GM12878 (cell line): ENCODE results near the gene SLC24A4. TPM values are rescaled to one million over a fixed set of nuclear protein-coding genes. Genes with fewer than 3 reads are reported as not detected.
A peak's percentile ranks its signal among the peaks of the same experiment; 100 is the strongest.

ENCODE experiments used
- ATAC-seq: fragments of 200-7000 bp; cut with Tn5 transposase; 3 replicates; pipeline ENCODE4 v1.9.1; 2020; ENCODE audit warnings: mild to moderate bottlenecking, moderate library complexity
- BruUV-seq: library from RNA; stranded (reverse); fragments of 400-500 nt; replicated peaks from 2 replicates; lab custom pipeline; 2021; lab: Mats Ljungman, UMichigan
- CTCF ChIA-PET: fragments of 300-600 bp; sonication (Branson Sonifier 250); formaldehyde crosslinking; extraction: SDS; loops from one replicate; lab custom pipeline; 2021; ENCODE audit warnings: inconsistent platforms; lab: Yijun Ruan, JAX
- POLR2A ChIA-PET: fragments of 350-600 bp; formaldehyde crosslinking; extraction: SDS; loops from one replicate; lab custom pipeline; 2021; ENCODE audit warnings: inconsistent platforms; lab: Charles Lee
- RAD21 ChIA-PET: fragments of 300-600 bp; sonication (Branson Sonifier 250); formaldehyde crosslinking; loops from one replicate; lab custom pipeline; 2023; ENCODE audit warnings: antibody characterized with exemption; ENCODE audit not compliant: unreplicated experiment; lab: Charles Lee
- SMC1A ChIA-PET: fragments of 300-600 bp; sonication (Branson Sonifier 250); formaldehyde crosslinking; loops from one replicate; lab custom pipeline; 2023; ENCODE audit not compliant: unreplicated experiment, uncharacterized antibody; lab: Charles Lee
- DNase-seq: peaks from one replicate; pipeline ENCODE4 v3.0.0-alpha.2; 2011; ENCODE audit warnings: low read depth, low spot score
- FAIRE-seq: peaks from 3 replicates; lab custom pipeline; 2011; peaks lifted over from hg19 to GRCh38; lab: Jason Lieb, UNC
- H2AFZ ChIP-seq: 2 replicates; pipeline ENCODE4 v1.6.0; 2011; ENCODE audit warnings: low read depth, low read length, control low read depth; ENCODE audit not compliant: control insufficient read depth
- H3K27ac ChIP-seq: 2 replicates; pipeline ENCODE4 v1.5.1; 2011; ENCODE audit warnings: control low read depth; ENCODE audit not compliant: control insufficient read depth, insufficient read depth
- H3K27me3 ChIP-seq, 2 experiments: replicated peaks in 1 of 2; 2 replicates each; pipeline versions ENCODE4 v1.6.0 to v1.6.1; 2011; ENCODE audit warnings: low read length in 1 of 2; ENCODE audit not compliant: control insufficient read depth in 2 of 2, insufficient read depth in 2 of 2
- H3K36me3 ChIP-seq, 2 experiments: 2 replicates each; pipeline ENCODE4 v1.5.1; 2011; ENCODE audit warnings: low read length in 1 of 2; ENCODE audit not compliant: control insufficient read depth in 2 of 2, insufficient read depth in 2 of 2
- H3K4me1 ChIP-seq: 2 replicates; pipeline ENCODE4 v1.6.1; 2011; ENCODE audit warnings: mild to moderate bottlenecking, low read length, moderate library complexity, mixed read lengths; ENCODE audit not compliant: control insufficient read depth, insufficient read depth
- H3K4me2 ChIP-seq: 2 replicates; pipeline ENCODE4 v1.6.0; 2011; ENCODE audit warnings: control low read depth; ENCODE audit not compliant: control insufficient read depth, insufficient read depth
- H3K4me3 ChIP-seq: fragments of 200-600 bp; sonication (generic); 2 replicates; pipeline ENCODE4 v1.5.1; 2016
- H3K79me2 ChIP-seq: 2 replicates; pipeline ENCODE4 v1.6.0; 2011; ENCODE audit warnings: low read length; ENCODE audit not compliant: control insufficient read depth, insufficient read depth
- H3K9ac ChIP-seq: 2 replicates; pipeline ENCODE4 v1.8.0; 2011; ENCODE audit warnings: low read length, control low read depth, mixed read lengths; ENCODE audit not compliant: control insufficient read depth, insufficient read depth
- H3K9me3 ChIP-seq: replicated peaks from 3 replicates; pipeline ENCODE4 v1.5.1; 2011; ENCODE audit warnings: mild to moderate bottlenecking, low read length; ENCODE audit not compliant: control insufficient read depth, insufficient read depth
- H4K20me1 ChIP-seq: 2 replicates; pipeline ENCODE4 v1.6.0; 2011; ENCODE audit not compliant: control insufficient read depth, insufficient read depth
- ATF2 ChIP-seq: IDR thresholded peaks from 2 replicates; pipeline ENCODE4 v1.6.1; 2012; ENCODE audit warnings: low read length, inconsistent platforms
- BHLHE40 ChIP-seq, 2 experiments: fragments of 450-650 bp in 1 of 2; IDR thresholded peaks; 2 replicates each; pipeline ENCODE4 v1.6.1; 2011 to 2017; ENCODE audit warnings: low read depth in 2 of 2, borderline replicate concordance in 1 of 2, improper control_type of control experiment in 1 of 2, low read length in 1 of 2, mild to moderate bottlenecking in 1 of 2
- BMI1 ChIP-seq: fragments of 450-650 bp; IDR thresholded peaks from 2 replicates; pipeline ENCODE4 v1.6.1; 2016; ENCODE audit warnings: mild to moderate bottlenecking, moderate library complexity, borderline replicate concordance
- CBX3 ChIP-seq: fragments of 200-600 bp; sonication (generic); IDR thresholded peaks from 2 replicates; pipeline ENCODE4 v1.6.1; 2016; ENCODE audit warnings: low read depth, borderline replicate concordance
- HDAC2 ChIP-seq: fragments of 200-600 bp; sonication (generic); IDR thresholded peaks from 2 replicates; pipeline ENCODE4 v1.6.1; 2017
- HSF1 ChIP-seq: fragments of 150-350 bp; IDR thresholded peaks from 2 replicates; pipeline ENCODE4 v1.6.1; 2014; ENCODE audit warnings: mild to moderate bottlenecking, low read depth, low read length
- IKZF1 ChIP-seq: fragments of 450-650 bp; conservative IDR thresholded peaks from 2 replicates; pipeline ENCODE4 v1.6.1; 2017; ENCODE audit warnings: antibody characterized with exemption, mild to moderate bottlenecking
- KLF5 ChIP-seq: fragments of 450-650 bp; IDR thresholded peaks from 2 replicates; pipeline ENCODE4 v1.6.1; 2014; ENCODE audit warnings: mild to moderate bottlenecking; ENCODE audit not compliant: partially characterized antibody
- NR2C2 ChIP-seq: IDR thresholded peaks from 2 replicates; pipeline ENCODE4 v1.6.1; 2011; ENCODE audit warnings: borderline replicate concordance, low read depth; ENCODE audit not compliant: control insufficient read depth, insufficient read length
- PAX8 ChIP-seq: fragments of 450-650 bp; IDR thresholded peaks from 2 replicates; pipeline ENCODE4 v1.6.1; 2017; ENCODE audit warnings: mild to moderate bottlenecking, moderate library complexity
- SMC3 ChIP-seq: IDR thresholded peaks from 2 replicates; pipeline ENCODE4 v1.6.1; 2011; ENCODE audit warnings: low read length, improper control_type of control experiment, borderline replicate concordance
- TCF12 ChIP-seq: IDR thresholded peaks from 2 replicates; pipeline ENCODE4 v1.6.1; 2011; ENCODE audit warnings: low read depth, mild to moderate bottlenecking, low read length
- WRNIP1 ChIP-seq: IDR thresholded peaks from 2 replicates; pipeline ENCODE4 v1.6.1; 2011; ENCODE audit warnings: low read depth, low read length, improper control_type of control experiment, borderline replicate concordance
- ZNF217 ChIP-seq: fragments of 450-650 bp; IDR thresholded peaks from 2 replicates; pipeline ENCODE4 v1.6.1; 2017; ENCODE audit warnings: antibody characterized with exemption, mild to moderate bottlenecking
- ZNF384 ChIP-seq: IDR thresholded peaks from 2 replicates; pipeline ENCODE4 v1.6.1; 2012; ENCODE audit warnings: low read depth, mild to moderate bottlenecking, low read length, improper control_type of control experiment, borderline replicate concordance
- WGBS: methylation state at CpG from one replicate; pipeline ENCODE4 v1.1.6; 2016; ENCODE audit warnings: low lambda C conversion rate; ENCODE audit not compliant: insufficient replicate concordance, insufficient coverage; ENCODE audit errors: missing lambda C conversion rate; 5-methylcytosine and 5-hydroxymethylcytosine counted together
- in situ Hi-C: fragments of 300-500 bp; cut with MboI; formaldehyde crosslinking; loops from 9 replicates; pipeline ENCODE4 v1.14.3; 2018; ENCODE audit warnings: mixed read lengths
- intact Hi-C: fragments of 100-400 bp; cut with micrococcal nuclease; formaldehyde crosslinking; loops from one replicate; pipeline ENCODE4 v1.14.2; 2022; ENCODE audit not compliant: unreplicated experiment
- polyA plus RNA-seq, 11 experiments: library from polyadenylated mRNA; depleted of rRNA in 4 of 11; unstranded in 6 of 11; stranded (reverse) in 5 of 11; fragments of >200 nt; fragmentation: Nextera tagmentation in 4 of 11; fragmentation: Illumina TruSeq in 1 of 11; extraction: Ambion mirVana in 4 of 11; extraction: Trizol in 1 of 11; gene quantifications; 1 replicate in 1 of 11; 2 replicates in 10 of 11; pipeline versions ENCODE4 v1.2.1 to v1.2.3, GENCODE V29; 2011 to 2016; ENCODE audit warnings: inconsistent platforms in 2 of 11, missing spikeins in 2 of 11, low read depth in 1 of 11
- total RNA-seq, 4 experiments: library from RNA; depleted of rRNA in 3 of 4; stranded (reverse); fragments of >200 nt in 3 of 4; fragmentation: Illumina TruSeq in 1 of 4; extraction: Trizol in 1 of 4; gene quantifications; 2 replicates each; pipeline versions ENCODE4 v1.2.1 to v1.2.3, GENCODE V29; 2013 to 2021

The SLC24A4 gene
- total and polyA plus RNA-seq, 10 of the 15 experiments (the other 5 are each of a cell fraction or from before 2014, with no cell fraction given): under 0.01 to 0.46 (median 0.04) TPM; not detected in 5

GRCh38 chr14:92356677-92357076 lies 33.7 kb downstream of the SLC24A4 start:
- Histone ChIP-seq H4K20me1 (peaks cover 3% of the 10 kb centered on the region; the same call in 1 of the 2 replicates), H3K27ac (no peak overlapping the region), H3K9me3 (no peaks in the 10 kb centered on the region), H3K4me3 (no peak overlapping the region), H3K36me3 (no peaks in the 10 kb centered on the region), H3K4me2 (no peak overlapping the region), H3K4me1 (no peaks in the 10 kb centered on the region; the same call in 1 of the 2 replicates), H3K79me2 (no peaks in the 10 kb centered on the region), H2AFZ (no peak overlapping the region), H3K9ac (no peak overlapping the region), H3K27me3 (no peaks in the 10 kb centered on the region; a peak in 1 of 4 replicates)
- FAIRE-seq (no peak), DNase-seq (no peak), ATAC-seq (no peak)
- intact Hi-C loops: no loop called here
- TF ChIP-seq TCF12 (no peak), ZNF217 (no peak), BHLHE40 (IDR thresholded peaks at IDR 0.05; ENCODE audit: borderline replicate concordance in 1 of 2, low read depth in 2 of 2, low read length in 1 of 2) (peak; percentile 52 to 60; a peak in 2 of 4 replicates), PAX8 (no peak)
- ChIA-PET CTCF (interaction anchor here (0.7 to 1.4 kb wide), 4 partner anchors 12 to 332 kb away, joined by 3 to 7 read pairs (median 4); no protein-coding TSS in a partner anchor), POLR2A (no interaction called here), RAD21 (no interaction called here), SMC1A (interaction anchor here (1.5 to 2.5 kb wide), 3 partner anchors 50 to 222 kb away, joined by 3 to 12 read pairs (median 4); no protein-coding TSS in a partner anchor)
- no TSS peak for BruUV-seq
- WGBS: 10% methylated on average over 3 of the region's 3 CpGs
- in situ Hi-C loops: no loop called here

- ChIA-PET SMC1A (interaction anchor here (0.9 kb wide), 1 partner anchor 95 kb away, joined by 3 read pairs; no protein-coding TSS in a partner anchor), RAD21 (interaction anchor here (0.7 kb wide), 1 partner anchor 626 kb away, joined by 4 read pairs; no protein-coding TSS in a partner anchor), CTCF (no interaction called here), POLR2A (no interaction called here)
- intact Hi-C loops: no loop called here
- Histone ChIP-seq H3K4me1 (no peaks in the 10 kb centered on the region), H4K20me1 (no peaks in the 10 kb centered on the region), H3K4me3 (no peak overlapping the region), H3K4me2 (no peak overlapping the region), H2AFZ (no peak overlapping the region), H3K79me2 (no peaks in the 10 kb centered on the region), H3K9ac (no peak overlapping the region), H3K9me3 (no peaks in the 10 kb centered on the region), H3K27ac (no peak overlapping the region), H3K36me3 (no peaks in the 10 kb centered on the region), H3K27me3 (no peaks in the 10 kb centered on the region; a peak in 1 of 4 replicates)
- ATAC-seq (no peak), FAIRE-seq (no peak), DNase-seq (no peak)
- no TSS peak for BruUV-seq
- in situ Hi-C loops: no loop called here
- 44% methylated on average over 13 of the region's 13 CpGs for WGBS
- TF ChIP-seq KLF5 (no peak), WRNIP1 (no peak), IKZF1 (no peak), CBX3 (no peak), NR2C2 (no peak), SMC3 (no peak), ATF2 (no peak), HDAC2 (no peak), ZNF384 (no peak), HSF1 (no peak), BMI1 (no peak)
Observed at GRCh38 chr14:92360651-92361370, 37.8 kb downstream of the SLC24A4 start.
